Endothelial cell of umbilical vein (primary cell): Measurements from ENCODE around the gene MCM5. TPM values are rescaled to one million over a fixed set of nuclear protein-coding genes. Genes with fewer than 3 reads are reported as not detected.

Experiments
- BruUV-seq: library from RNA; stranded (reverse); fragments of 400-500 nt; replicated peaks from 2 replicates; lab custom pipeline; 2021; lab: Mats Ljungman, UMichigan
- CTCF ChIA-PET: fragments of 300-600, 350-600 bp; sonication (Branson Sonifier 250); formaldehyde crosslinking; loops from one replicate; lab custom pipeline; 2021; ENCODE audit warnings: antibody characterized with exemption, inconsistent platforms; lab: Charles Lee
- POLR2A ChIA-PET: fragments of 300-600, 350-600 bp; sonication (Branson Sonifier 250); formaldehyde crosslinking; loops from one replicate; lab custom pipeline; 2021; ENCODE audit warnings: antibody characterized with exemption, inconsistent platforms; lab: Charles Lee
- DNase-seq: peaks from one replicate; pipeline ENCODE4 v3.0.0-alpha.2; 2011; ENCODE audit warnings: low read depth, low spot score
- FAIRE-seq: peaks from 2 replicates; lab custom pipeline; 2011; peaks lifted over from hg19 to GRCh38; lab: Jason Lieb, UNC
- H2AFZ ChIP-seq: 2 replicates; pipeline ENCODE4 v1.6.0; 2012; ENCODE audit warnings: low read depth, low read length, control low read depth, inconsistent platforms
- H3K27ac ChIP-seq: 2 replicates; pipeline ENCODE4 v1.5.1; 2011; ENCODE audit warnings: low read depth, mild to moderate bottlenecking, control low read depth, low read length, moderate library complexity; ENCODE audit not compliant: insufficient read depth
- H3K27me3 ChIP-seq, 2 experiments: 2 replicates each; pipeline versions ENCODE4 v1.6.0 to v1.6.1; 2011; ENCODE audit warnings: low read length in 2 of 2, mixed read lengths in 1 of 2; ENCODE audit not compliant: control insufficient read depth in 2 of 2, insufficient read depth in 2 of 2
- H3K36me3 ChIP-seq, 2 experiments: 2 replicates in 1 of 2; 3 replicates in 1 of 2; pipeline ENCODE4 v1.5.1; 2011; ENCODE audit warnings: low read length in 2 of 2, mild to moderate bottlenecking in 1 of 2, moderate library complexity in 1 of 2; ENCODE audit not compliant: control insufficient read depth in 2 of 2, insufficient read depth in 2 of 2; ENCODE audit errors: extremely low read depth in 1 of 2
- H3K4me1 ChIP-seq: 3 replicates; pipeline ENCODE4 v1.5.1; 2011; ENCODE audit warnings: mild to moderate bottlenecking, low read length; ENCODE audit not compliant: control insufficient read depth, insufficient read depth; ENCODE audit errors: extremely low read depth
- H3K4me2 ChIP-seq: 2 replicates; pipeline ENCODE4 v1.6.1; 2011; ENCODE audit warnings: low read length, control low read depth, mixed read lengths; ENCODE audit not compliant: insufficient read depth
- H3K4me3 ChIP-seq, 3 experiments: fragments of 200-600 bp in 1 of 3; sonication (generic), shearing (Covaris generic) in 1 of 3; replicated peaks in 1 of 3; 2 replicates each; pipeline ENCODE4 v1.5.1; 2011 to 2016; ENCODE audit warnings: control low read depth in 3 of 3, low read length in 3 of 3, mild to moderate bottlenecking in 2 of 3, inconsistent platforms in 1 of 3, low read depth in 1 of 3, moderate library complexity in 1 of 3; ENCODE audit not compliant: insufficient read depth in 1 of 3
- H3K79me2 ChIP-seq: 2 replicates; pipeline ENCODE4 v1.6.0; 2012; ENCODE audit warnings: low read length, inconsistent platforms; ENCODE audit not compliant: control insufficient read depth, insufficient read depth
- H3K9ac ChIP-seq: replicated peaks from 2 replicates; pipeline ENCODE3; 2011; ENCODE audit warnings: low read length, control low read depth; ENCODE audit not compliant: insufficient read depth; ENCODE audit errors: extremely low read depth
- H3K9me1 ChIP-seq: replicated peaks from 3 replicates; pipeline ENCODE4 v1.6.0; 2011; ENCODE audit warnings: mild to moderate bottlenecking, low read length; ENCODE audit not compliant: control insufficient read depth, insufficient read depth; ENCODE audit errors: extremely low read depth
- H3K9me3 ChIP-seq: replicated peaks from 2 replicates; pipeline ENCODE4 v1.5.1; 2012; ENCODE audit warnings: low read length, inconsistent platforms; ENCODE audit not compliant: control insufficient read depth, insufficient read depth
- H4K20me1 ChIP-seq: replicated peaks from 2 replicates; pipeline ENCODE3; 2011; ENCODE audit warnings: mild to moderate bottlenecking, low read length; ENCODE audit not compliant: control insufficient read depth, insufficient read depth; ENCODE audit errors: extremely low read depth
- CTCF ChIP-seq, 2 donors: IDR thresholded peaks; 1 replicate in 1 of 2; 2 replicates in 1 of 2; pipeline ENCODE4 v1.5.1; 2011; ENCODE audit warnings: low read length in 2 of 2, mild to moderate bottlenecking in 2 of 2, moderate library complexity in 2 of 2, control low read depth in 1 of 2, inconsistent platforms in 1 of 2, low read depth in 1 of 2; ENCODE audit not compliant: insufficient read depth in 1 of 2; ENCODE audit errors: extremely low read depth in 1 of 2
- EZH2 ChIP-seq: IDR thresholded peaks from 2 replicates; pipeline ENCODE4 v1.6.1; 2012; ENCODE audit warnings: borderline replicate concordance, low read depth, mild to moderate bottlenecking, moderate library complexity, low read length, inconsistent platforms; ENCODE audit not compliant: severe bottlenecking
- FOS ChIP-seq: IDR thresholded peaks from 2 replicates; pipeline ENCODE4 v1.6.1; 2011; ENCODE audit warnings: mild to moderate bottlenecking, low read length, moderate library complexity, borderline replicate concordance; ENCODE audit not compliant: insufficient read depth
- GATA2 ChIP-seq: IDR thresholded peaks from 2 replicates; pipeline ENCODE4 v1.7.0; 2011; ENCODE audit warnings: low read depth, mild to moderate bottlenecking, moderate library complexity, mixed read lengths, low read length; ENCODE audit not compliant: insufficient read length, insufficient read depth
- JUN ChIP-seq: IDR thresholded peaks from 2 replicates; pipeline ENCODE4 v1.6.1; 2011; ENCODE audit warnings: borderline replicate concordance, low read depth; ENCODE audit not compliant: insufficient read length, insufficient read depth
- MAX ChIP-seq: IDR thresholded peaks from 2 replicates; pipeline ENCODE4 v1.6.1; 2011; ENCODE audit not compliant: insufficient read depth, insufficient read length
- MYC ChIP-seq: IDR thresholded peaks from one replicate; pipeline ENCODE4 v1.6.1; 2011; ENCODE audit warnings: mild to moderate bottlenecking, low read depth, low read length
- POLR2A ChIP-seq: IDR thresholded peaks from 2 replicates; pipeline ENCODE4 v1.6.1; 2012; ENCODE audit warnings: low read depth, mild to moderate bottlenecking, control low read depth, low read length
- POLR2AphosphoS5 ChIP-seq: IDR thresholded peaks from 2 replicates; pipeline ENCODE4 v1.6.1; 2012; ENCODE audit warnings: low read depth, mild to moderate bottlenecking, control low read depth, low read length, moderate library complexity; ENCODE audit not compliant: insufficient read depth
- dilution Hi-C: fragments of 300-500 bp; cut with MboI; formaldehyde crosslinking; loops from one replicate; pipeline ENCODE4 v1.15.0; 2019; ENCODE audit warnings: low sequenced_read_pairs; ENCODE audit not compliant: extremely low pct_ligation_motif_present
- intact Hi-C: fragments of 100-400 bp; cut with micrococcal nuclease; formaldehyde crosslinking; loops from one replicate; pipeline ENCODE4 v1.10.0; 2022
- polyA plus RNA-seq, 4 experiments: library from polyadenylated mRNA; depleted of rRNA in 3 of 4; stranded (reverse) in 3 of 4; unstranded in 1 of 4; fragments of >200 nt; gene quantifications; 2 replicates each; pipeline versions ENCODE4 v1.2.1 to v1.2.3, GENCODE V29; 2011 to 2012; ENCODE audit warnings: missing spikeins in 1 of 4
- total RNA-seq: library from RNA; stranded (reverse); gene quantifications from 2 replicates; pipeline ENCODE4 v1.2.3, GENCODE V29; 2021

MCM5 gene
- total and polyA plus RNA-seq, 2 donors (not counting 3 experiments of a cell fraction or from before 2014, with no cell fraction given), result 67.8 to 111 TPM

- FAIRE-seq, result peak; percentile 49
- intact Hi-C loops, result no loop called here
Measured at GRCh38 chr22:35434061-35434710, 34.2 kb downstream of the MCM5 start.

GRCh38 chr22:35435201-35435740 lies 35.3 kb downstream of the MCM5 start:
- dilution Hi-C loops (no loop called here), intact Hi-C loops (no loop called here)
- no TSS peak for BruUV-seq
- H2AFZ ChIP-seq, result no peak overlapping the region
- H3K27me3 ChIP-seq, result no peaks in the 10 kb centered on the region
- no peaks in the 10 kb centered on the region for H3K79me2 ChIP-seq
- no peak overlapping the region for H3K4me3 ChIP-seq
- no peaks in the 10 kb centered on the region for H4K20me1 ChIP-seq
- H3K36me3 ChIP-seq, result no peaks in the 10 kb centered on the region
- ChIA-PET POLR2A (no interaction called here), CTCF (interaction anchor here (1.2 to 9.4 kb wide), 2 partner anchors 85 to 147 kb away, joined by 6 to 196 read pairs; no protein-coding TSS in a partner anchor)
- no peak overlapping the region for H3K4me2 ChIP-seq
- no peaks in the 10 kb centered on the region for H3K4me1 ChIP-seq
- H3K27ac ChIP-seq, result no peak overlapping the region
- no peak for TF ChIP-seq JUN
- no peak for TF ChIP-seq GATA2
- no peak for TF ChIP-seq EZH2
- no peak for TF ChIP-seq FOS
- TF ChIP-seq MYC, result no peak
- TF ChIP-seq CTCF (IDR thresholded peaks at IDR 0.05; ENCODE audit: extremely low read depth in 1 of 2, insufficient read depth in 1 of 2, low read depth in 1 of 2, low read length in 2 of 2), result no peak
- TF ChIP-seq POLR2A, result no peak
- no peak for TF ChIP-seq MAX
- TF ChIP-seq POLR2AphosphoS5, result no peak
- no peak for FAIRE-seq
- no peaks in the 10 kb centered on the region for H3K9me1 ChIP-seq
- no peak for DNase-seq
- H3K9me3 ChIP-seq, result no peaks in the 10 kb centered on the region
- H3K9ac ChIP-seq, result no peak overlapping the region

More at GRCh38 chr22:35434061-35434710, 34.2 kb downstream of the MCM5 start:
- no peaks in the 10 kb centered on the region for H3K9me3 ChIP-seq
- no peak overlapping the region for H3K4me3 ChIP-seq
- H3K27me3 ChIP-seq, result no peaks in the 10 kb centered on the region
- ChIA-PET CTCF (interaction anchor here (0.7 to 9.4 kb wide), 6 partner anchors 13 to 690 kb away, joined by 3 to 196 read pairs (median 3); no protein-coding TSS in a partner anchor), POLR2A (no interaction called here)
- no peaks in the 10 kb centered on the region for H3K9me1 ChIP-seq
- DNase-seq, result no peak
- dilution Hi-C loops, result no loop called here
- no peak for TF ChIP-seq MYC
- TF ChIP-seq POLR2AphosphoS5, result no peak
- H3K36me3 ChIP-seq, result no peaks in the 10 kb centered on the region
- no TSS peak for BruUV-seq
- H3K4me2 ChIP-seq, result no peak overlapping the region
- H2AFZ ChIP-seq, result no peak overlapping the region
- no peaks in the 10 kb centered on the region for H3K79me2 ChIP-seq
- no peaks in the 10 kb centered on the region for H3K4me1 ChIP-seq
- H4K20me1 ChIP-seq, result no peaks in the 10 kb centered on the region
- no peak overlapping the region for H3K9ac ChIP-seq
- H3K27ac ChIP-seq, result no peak overlapping the region
